HUES48 (cell line): Measurements from ENCODE around the gene FGF18.
"Not testable (repeated sequence)": the region's sequence is repeated elsewhere in the genome, so short reads cannot be mapped to it uniquely, and the experiment has no call there.

Source experiments
- H3K27ac ChIP-seq: one replicate; pipeline ENCODE4 v1.7.0; 2013; ENCODE audit warnings: low read depth, low read length, inconsistent platforms
- H3K27me3 ChIP-seq: 2 replicates; pipeline ENCODE4 v1.6.1; 2013; ENCODE audit warnings: mild to moderate bottlenecking, low read length; ENCODE audit not compliant: control insufficient read depth, insufficient read depth
- H3K36me3 ChIP-seq: 2 replicates; pipeline ENCODE4 v1.6.1; 2013; ENCODE audit warnings: low read length; ENCODE audit not compliant: control insufficient read depth, insufficient read depth
- H3K4me1 ChIP-seq: 2 replicates; pipeline ENCODE4 v1.6.1; 2013; ENCODE audit warnings: mild to moderate bottlenecking, low read length; ENCODE audit not compliant: control insufficient read depth, insufficient read depth
- H3K4me3 ChIP-seq: 2 replicates; pipeline ENCODE4 v1.5.1; 2013; ENCODE audit warnings: mild to moderate bottlenecking, low read depth, low read length
- H3K9ac ChIP-seq: 2 replicates; pipeline ENCODE4 v1.6.1; 2013; ENCODE audit warnings: mild to moderate bottlenecking, low read depth, low read length, moderate library complexity
- H3K9me3 ChIP-seq: 2 replicates; pipeline ENCODE4 v1.6.1; 2013; ENCODE audit warnings: low read length; ENCODE audit not compliant: control insufficient read depth, insufficient read depth

FGF18 gene

DNA sequence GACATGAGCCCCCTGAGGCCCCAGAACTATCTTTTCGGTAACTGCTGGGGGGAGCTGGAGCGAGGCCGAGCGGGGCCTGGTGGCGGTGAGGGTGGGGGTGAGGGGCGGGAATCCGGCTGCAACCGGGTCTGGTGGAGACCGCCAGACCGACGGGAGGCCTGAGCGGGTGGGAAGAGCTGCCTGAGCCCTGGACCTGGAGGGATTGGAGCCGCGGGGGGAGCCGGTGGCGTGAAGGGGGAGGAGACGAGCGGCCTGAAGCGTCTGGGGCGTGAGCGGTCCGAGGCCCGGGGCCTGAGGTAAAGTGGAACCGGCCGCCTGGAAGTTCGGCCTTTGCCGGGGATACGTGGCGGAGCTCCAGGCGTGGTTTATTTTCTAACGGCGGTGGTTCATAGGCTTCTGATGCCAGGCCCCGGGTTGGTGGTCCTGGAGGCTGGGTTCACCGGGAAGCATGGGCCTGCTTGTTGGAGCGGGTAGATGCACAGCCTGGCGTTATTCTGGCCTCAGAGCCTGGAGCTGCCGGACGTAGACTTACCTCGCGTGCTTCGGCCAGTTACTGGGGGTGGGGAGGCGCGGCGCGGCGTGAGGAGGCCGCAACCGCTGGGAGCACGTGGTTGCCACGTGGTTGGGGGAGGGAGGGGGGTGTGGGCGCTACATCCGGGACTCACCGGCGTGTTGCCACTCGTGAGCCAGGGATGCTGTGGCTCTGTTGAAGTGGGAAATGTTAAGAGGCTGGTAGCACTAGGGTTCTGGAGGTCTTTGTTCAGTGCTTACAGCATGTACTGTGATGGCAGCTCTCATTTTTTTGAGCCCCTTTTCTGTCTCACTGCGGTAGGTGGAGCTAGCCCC, 31.3 kb upstream of the FGF18 start:
- Histone ChIP-seq H3K9ac (peak overlapping the region; percentile 98), H3K4me3 (peak overlapping the region; percentile 80), H3K27me3 (no peaks in the 10 kb centered on the region), H3K36me3 (peaks cover 47% of the 10 kb centered on the region), H3K9me3 (no peaks in the 10 kb centered on the region), H3K4me1 (peaks cover 19% of the 10 kb centered on the region), H3K27ac (peak overlapping the region; percentile 92)

DNA sequence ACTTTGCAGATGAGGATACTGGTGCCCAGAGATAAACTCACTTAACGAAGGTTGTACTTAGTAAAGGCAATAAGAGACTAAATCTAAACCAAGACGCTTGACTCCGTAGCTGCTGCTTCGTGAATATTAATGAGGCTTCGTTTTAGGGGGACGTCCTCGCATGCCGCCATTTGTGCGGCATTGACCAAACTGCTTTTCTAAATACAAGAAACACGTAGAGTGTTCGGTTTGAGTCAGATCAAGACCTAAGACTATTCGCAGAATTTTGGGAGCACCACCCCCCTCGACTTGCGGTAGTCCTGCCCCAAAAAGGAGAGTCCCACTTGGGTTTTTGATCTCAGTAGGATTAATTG, 30.7 kb upstream of the FGF18 start:
- Histone ChIP-seq H3K9me3 (no peaks in the 10 kb centered on the region), H3K4me1 (peaks cover 22% of the 10 kb centered on the region), H3K27me3 (no peaks in the 10 kb centered on the region), H3K36me3 (peaks cover 53% of the 10 kb centered on the region), H3K4me3 (peak overlapping the region; percentile 80), H3K9ac (peak overlapping the region; percentile 98), H3K27ac (peak overlapping the region; percentile 92)

DNA sequence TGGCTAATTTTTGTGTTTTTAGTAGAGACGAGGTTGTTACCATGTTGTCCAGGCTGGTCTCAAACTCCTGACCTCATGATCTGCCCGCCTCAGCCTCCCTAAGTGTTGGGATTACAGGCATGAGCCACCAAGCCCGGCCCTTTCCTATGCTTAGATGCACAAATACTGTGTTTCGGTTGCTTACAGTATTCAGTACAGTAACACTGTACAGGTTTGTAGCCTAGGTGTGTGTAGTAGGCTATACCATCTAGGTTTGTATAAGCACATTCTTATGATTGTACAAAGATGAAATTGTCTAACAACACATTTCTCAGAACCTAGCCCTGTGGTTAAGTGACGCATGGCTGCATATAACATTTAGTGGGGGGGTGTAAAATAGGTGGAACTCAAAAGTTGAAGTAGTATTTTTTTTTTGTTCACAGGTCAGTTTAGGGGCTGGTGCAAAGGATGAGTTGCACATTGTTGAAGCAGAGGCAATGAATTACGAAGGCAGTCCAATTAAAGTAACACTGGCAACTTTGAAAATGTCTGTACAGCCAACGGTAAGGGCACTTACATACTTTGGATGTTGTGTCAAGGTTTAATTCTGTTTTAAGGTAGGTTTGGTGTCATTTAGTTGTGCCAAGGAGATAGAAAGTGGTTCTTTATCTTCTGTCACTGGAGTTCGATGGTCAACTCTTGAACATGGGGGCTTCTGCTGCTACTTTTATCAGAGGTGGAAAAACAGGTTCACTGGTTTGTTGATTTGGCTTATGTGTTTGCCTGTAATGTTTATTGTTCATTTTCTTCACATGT, 28.4 kb upstream of the FGF18 start:
- Histone ChIP-seq H3K4me3 (peak overlapping the region; percentile 80), H3K27me3 (no peaks in the 10 kb centered on the region), H3K9me3 (no peaks in the 10 kb centered on the region), H3K9ac (peak overlapping the region; percentile 98; the same call in 1 of the 2 replicates), H3K36me3 (peaks cover 76% of the 10 kb centered on the region), H3K4me1 (peaks cover 22% of the 10 kb centered on the region), H3K27ac (no peak overlapping the region)

DNA sequence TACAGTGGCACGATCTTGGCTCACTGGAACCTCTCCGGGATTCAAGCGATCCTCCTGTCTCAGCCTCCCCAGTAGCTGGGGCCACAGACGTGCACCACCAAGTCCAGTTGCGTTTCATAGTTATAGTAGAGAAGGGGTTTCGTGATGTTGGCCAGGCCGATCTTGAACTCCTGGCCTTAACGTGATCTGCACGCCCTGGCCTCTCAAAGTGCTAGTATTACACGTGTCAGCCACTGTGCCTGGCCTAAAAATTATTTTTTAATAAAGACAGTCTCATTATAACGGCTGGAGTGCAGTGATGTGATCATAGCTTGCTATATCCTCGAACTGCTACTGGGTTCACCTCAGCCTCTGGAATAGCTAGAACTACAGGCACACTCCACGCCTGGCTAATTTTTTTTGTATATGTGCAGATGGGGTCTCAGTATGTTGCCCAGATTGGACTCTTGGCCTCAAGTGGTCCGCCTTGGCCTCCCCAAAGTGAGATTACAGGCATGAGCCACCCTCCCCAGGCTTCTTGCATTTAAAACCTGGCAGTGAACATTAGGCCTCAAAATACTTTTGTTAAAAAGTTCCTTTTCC, 27.4 kb upstream of the FGF18 start:
- Histone ChIP-seq H3K27ac (no peak overlapping the region), H3K9ac (no peak overlapping the region), H3K4me1 (peaks cover 22% of the 10 kb centered on the region), H3K9me3 (no peaks in the 10 kb centered on the region), H3K4me3 (peak overlapping the region; percentile 80), H3K36me3 (peaks cover 86% of the 10 kb centered on the region), H3K27me3 (no peaks in the 10 kb centered on the region)

DNA sequence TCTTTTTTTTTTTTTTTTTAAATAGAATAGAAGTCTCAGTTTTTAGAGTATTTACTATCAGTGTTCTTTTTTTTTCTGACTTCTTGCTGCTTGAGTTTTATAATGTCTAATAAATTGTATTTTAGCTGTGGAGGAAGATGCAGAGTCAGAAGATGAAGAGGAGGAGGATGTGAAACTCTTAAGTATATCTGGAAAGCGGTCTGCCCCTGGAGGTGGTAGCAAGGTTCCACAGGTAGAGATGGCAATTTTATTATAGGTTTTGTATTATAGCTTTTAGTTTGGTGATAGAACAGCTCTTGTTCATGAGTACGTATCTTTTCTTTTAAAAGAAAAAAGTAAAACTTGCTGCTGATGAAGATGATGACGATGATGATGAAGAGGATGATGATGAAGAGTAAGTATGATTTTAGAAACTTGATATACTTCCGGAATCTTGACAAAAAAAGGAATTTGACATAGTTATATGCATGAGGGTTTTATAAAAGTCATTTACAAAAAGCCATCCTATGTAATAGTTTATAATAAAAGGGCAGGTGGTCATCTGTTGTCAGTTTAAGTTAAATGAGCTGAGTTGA, 26.8 kb upstream of the FGF18 start:
- no peak overlapping the region for H3K27ac ChIP-seq
- H3K27me3 ChIP-seq: no peaks in the 10 kb centered on the region
- peaks cover 22% of the 10 kb centered on the region for H3K4me1 ChIP-seq
- peak overlapping the region; percentile 80; the same call in 1 of the 2 replicates for H3K4me3 ChIP-seq
- H3K9ac ChIP-seq: no peak overlapping the region
- no peaks in the 10 kb centered on the region for H3K9me3 ChIP-seq
- H3K36me3 ChIP-seq: peaks cover 92% of the 10 kb centered on the region

DNA sequence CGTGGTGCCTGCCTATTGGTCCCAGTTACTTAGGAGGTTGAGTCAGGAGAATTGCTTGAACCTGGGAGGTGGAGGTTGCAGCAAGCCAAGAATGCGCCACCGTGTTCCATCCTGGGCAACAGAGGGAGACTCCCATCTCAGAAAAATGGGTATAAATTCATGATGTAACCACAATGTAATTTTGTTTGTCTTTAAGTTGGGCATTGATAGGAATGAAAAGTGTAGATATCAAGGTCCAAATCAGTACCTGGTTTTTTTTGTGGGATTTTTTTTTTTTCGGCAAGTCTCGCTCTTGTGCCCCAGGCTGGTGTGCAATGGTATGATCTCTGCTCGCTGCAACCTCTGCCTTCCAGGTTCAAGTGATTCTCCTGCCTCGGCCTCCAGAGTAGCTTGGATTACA, 24.4 kb upstream of the FGF18 start:
- H3K4me1 ChIP-seq: peaks cover 21% of the 10 kb centered on the region
- H3K27me3 ChIP-seq: no peaks in the 10 kb centered on the region
- no peak overlapping the region for H3K27ac ChIP-seq
- H3K4me3 ChIP-seq: no peak overlapping the region
- no peak overlapping the region for H3K9ac ChIP-seq
- peaks cover 100% of the 10 kb centered on the region for H3K36me3 ChIP-seq
- H3K9me3 ChIP-seq: no peaks in the 10 kb centered on the region

DNA sequence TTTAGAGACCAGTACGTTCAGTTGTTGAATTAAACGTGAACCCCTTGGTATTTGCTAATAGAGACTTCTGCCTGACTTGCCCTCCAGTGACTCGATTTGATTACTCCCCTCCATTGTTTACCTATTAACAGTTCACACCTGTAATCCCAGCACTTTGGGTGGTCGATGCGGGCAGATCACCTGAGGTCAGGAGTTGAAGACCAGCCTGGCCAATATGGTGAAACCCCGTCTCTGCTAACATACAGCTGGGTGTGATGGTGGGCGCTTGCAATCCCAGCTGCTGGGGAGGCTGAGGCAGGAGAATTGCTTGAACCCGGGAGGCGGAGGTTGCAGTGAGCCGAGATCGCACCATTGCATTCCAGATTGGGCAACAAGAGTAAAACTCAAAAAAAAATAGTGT, 22.9 kb upstream of the FGF18 start:
- Histone ChIP-seq H3K4me1 (peaks cover 12% of the 10 kb centered on the region), H3K36me3 (peaks cover 100% of the 10 kb centered on the region)
- not testable (repeated sequence) for H3K4me3 ChIP-seq

DNA sequence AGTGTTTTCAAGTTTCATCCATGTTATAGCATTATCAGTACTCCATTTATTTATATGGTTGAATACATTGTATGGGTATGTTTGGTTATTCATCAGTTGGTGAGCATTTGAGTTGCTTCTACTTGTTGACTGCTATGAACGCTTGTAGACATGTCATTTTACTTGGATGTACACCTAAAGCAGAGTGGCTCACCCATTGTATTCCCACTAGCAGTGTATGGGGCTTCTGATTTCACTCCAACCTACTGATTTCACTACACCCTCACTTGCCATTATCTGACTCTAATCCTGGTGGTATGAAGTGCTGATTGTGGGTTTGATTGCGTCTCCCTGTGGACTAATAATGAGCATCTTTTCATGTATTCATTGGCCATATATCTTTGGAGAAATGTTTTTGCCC, 22.3 kb upstream of the FGF18 start:
- Histone ChIP-seq H3K4me3 (no peak overlapping the region), H3K4me1 (peaks cover 7% of the 10 kb centered on the region), H3K9me3 (no peaks in the 10 kb centered on the region), H3K36me3 (peaks cover 98% of the 10 kb centered on the region), H3K9ac (no peak overlapping the region), H3K27ac (no peak overlapping the region), H3K27me3 (no peaks in the 10 kb centered on the region)

More for the DNA sequence above, 22.9 kb upstream of the FGF18 start:
- not testable (repeated sequence) for H3K27me3 ChIP-seq, H3K9me3 ChIP-seq, H3K9ac ChIP-seq, H3K27ac ChIP-seq

DNA sequence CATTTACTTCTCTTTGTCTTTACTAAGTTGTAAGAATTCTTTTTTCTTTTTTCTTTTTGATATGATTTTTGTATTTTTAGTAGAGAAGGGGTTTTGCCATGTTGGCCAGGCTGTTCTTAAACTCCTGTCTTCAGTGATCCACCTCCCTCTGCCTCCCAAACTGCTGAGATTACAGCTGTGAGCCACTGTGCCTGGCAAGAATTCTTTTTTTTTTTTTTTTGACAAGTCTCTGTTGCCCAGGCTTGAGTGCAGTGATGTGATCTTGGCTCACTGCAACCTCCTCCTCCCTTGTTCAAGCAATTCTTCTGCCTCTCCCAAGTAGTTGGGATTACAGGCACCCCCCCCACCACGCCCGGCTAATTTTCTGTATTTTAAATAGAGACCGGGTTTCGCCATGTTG, 21.8 kb upstream of the FGF18 start:
- Histone ChIP-seq H3K4me1 (peaks cover 7% of the 10 kb centered on the region; the same call in 1 of the 2 replicates), H3K9ac (no peak overlapping the region), H3K36me3 (peaks cover 94% of the 10 kb centered on the region), H3K27me3 (no peaks in the 10 kb centered on the region), H3K27ac (no peak overlapping the region), H3K4me3 (no peak overlapping the region), H3K9me3 (no peaks in the 10 kb centered on the region)

DNA sequence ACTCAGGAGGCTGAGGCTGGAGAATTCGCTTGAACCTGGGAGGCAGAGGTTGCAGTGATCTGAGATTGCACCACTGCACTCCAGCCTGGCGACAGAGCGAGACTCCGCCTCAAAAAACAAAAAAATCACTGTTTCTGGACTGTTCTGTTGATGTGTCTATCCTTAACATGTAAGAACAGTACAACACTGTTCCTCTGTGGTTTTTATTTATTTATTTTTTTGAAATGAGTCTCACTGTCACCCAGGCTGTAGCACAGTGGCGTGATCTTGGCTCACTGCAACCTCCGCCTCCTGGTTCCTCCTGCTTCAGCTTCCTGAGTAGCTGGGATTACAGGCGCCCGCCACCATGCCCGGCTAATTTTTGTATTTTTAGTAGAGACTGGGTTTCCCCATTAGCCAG, 20.8 kb upstream of the FGF18 start:
- not testable (repeated sequence) for H3K9ac ChIP-seq
- peaks cover 83% of the 10 kb centered on the region for H3K36me3 ChIP-seq

More for the DNA sequence above, 20.8 kb upstream of the FGF18 start:
- not testable (repeated sequence) for H3K27me3 ChIP-seq, H3K4me1 ChIP-seq, H3K27ac ChIP-seq, H3K9me3 ChIP-seq, H3K4me3 ChIP-seq
